HG03066 (cell line): ENCODE measurements around the gene OR51B4.
A peak's percentile ranks its signal among the peaks of the same experiment; 100 is the strongest.
"Not testable (repeated sequence)": the region's sequence is repeated elsewhere in the genome, so short reads cannot be mapped to it uniquely, and the experiment has no call there.

Source experiments
- ATAC-seq: cut with Tn5 transposase; IDR thresholded peaks from one replicate; pipeline ENCODE4 v1.9.1; 2021; ENCODE audit warnings: low read depth; ENCODE audit not compliant: unreplicated experiment

The OR51B4 gene

DNA sequence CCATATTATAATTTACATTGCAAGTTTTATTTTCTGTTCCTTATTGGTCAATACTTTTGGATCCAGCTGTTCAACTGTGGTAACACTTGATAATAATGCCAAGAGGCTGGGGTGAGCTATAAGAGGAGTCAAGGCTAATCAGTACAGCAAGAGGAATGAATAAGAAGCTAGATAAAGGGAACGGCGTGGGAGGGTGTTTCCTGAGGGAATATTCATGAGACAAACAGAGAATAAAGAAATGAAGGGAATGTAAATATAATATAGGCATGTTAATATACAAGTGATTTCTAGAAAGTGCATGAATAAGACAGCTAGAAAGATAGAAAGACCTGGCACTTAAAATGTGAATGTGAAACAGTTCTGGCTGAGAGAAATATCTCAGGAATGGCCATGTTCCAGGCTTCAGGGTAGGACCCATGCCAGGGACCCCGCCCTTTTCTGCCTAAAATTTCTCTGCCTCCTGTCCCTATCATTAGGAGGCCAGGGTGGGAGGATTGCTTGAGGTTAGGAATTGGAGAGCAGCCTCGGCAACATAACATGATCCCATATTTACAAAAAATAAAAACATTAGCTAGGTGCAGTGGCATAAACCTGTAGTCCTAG is 3.9 kb downstream of the OR51B4 start:
- no peak for ATAC-seq

DNA sequence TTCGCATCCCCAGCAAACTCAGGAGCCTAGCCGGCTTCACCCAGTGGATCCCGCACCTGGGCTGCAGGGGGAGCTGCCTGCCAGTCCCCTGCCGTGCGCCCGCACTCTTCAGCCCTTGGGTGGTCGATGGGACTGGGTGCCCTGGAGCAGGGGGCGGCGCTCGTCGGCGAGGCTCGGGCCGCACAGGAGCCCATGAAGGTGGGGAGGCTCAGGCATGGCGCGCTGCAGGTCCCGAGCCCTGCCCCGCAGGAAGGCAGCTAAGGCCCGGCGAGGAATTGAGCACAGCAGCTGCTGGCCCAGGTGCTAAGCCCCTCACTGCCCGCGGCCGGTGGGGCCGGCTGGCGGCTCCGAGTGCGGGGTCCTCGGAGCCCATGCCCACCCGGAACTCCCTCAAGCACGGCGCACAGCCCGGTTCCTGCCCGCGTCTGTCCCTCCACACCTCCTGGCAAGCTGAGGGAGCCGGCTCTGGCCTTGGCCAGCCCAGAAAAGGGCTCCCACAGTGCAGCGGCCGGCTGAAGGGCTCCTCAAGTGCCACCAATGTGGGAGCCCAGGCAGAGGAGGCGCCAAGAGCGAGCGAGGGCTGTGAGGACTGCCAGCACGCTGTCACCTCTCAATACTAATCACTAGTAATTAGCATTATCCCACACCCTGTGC is 7.3 kb downstream of the OR51B4 start:
- ATAC-seq, result not testable (repeated sequence)

DNA sequence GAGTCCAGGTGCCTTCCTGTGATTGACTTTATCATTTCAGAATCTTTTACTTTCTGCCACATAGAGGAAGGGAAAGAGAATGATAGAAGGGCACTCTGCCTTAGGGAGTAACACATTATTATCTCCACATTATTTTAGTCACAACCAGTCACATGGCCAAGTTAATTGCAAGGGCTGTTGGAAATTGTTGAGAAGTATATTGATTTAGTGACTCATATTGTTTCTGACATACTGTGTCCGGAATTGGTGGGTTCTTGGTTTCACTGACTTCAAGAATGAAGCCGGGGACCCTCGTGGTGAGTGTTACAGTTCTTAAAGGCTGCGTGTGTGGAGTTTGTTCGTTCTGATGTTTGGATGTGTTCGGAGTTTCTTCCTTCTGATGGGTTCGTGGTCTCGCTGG is 8.7 kb downstream of the OR51B4 start:
- no peak for ATAC-seq

GRCh38 chr11:5291207-5291838 is 10.4 kb downstream of the OR51B4 start:
- ATAC-seq, result peak; percentile 79

GRCh38 chr11:5290106-5290505 is 11.6 kb downstream of the OR51B4 start:
- no peak for ATAC-seq

- no peak for ATAC-seq
Measured at GRCh38 chr11:5289696-5290095, 12.1 kb downstream of the OR51B4 start.

GRCh38 chr11:5288906-5289550 is 12.7 kb downstream of the OR51B4 start:
- no peak for ATAC-seq

GRCh38 chr11:5288108-5288905 is 13.4 kb downstream of the OR51B4 start:
- no peak for ATAC-seq

DNA sequence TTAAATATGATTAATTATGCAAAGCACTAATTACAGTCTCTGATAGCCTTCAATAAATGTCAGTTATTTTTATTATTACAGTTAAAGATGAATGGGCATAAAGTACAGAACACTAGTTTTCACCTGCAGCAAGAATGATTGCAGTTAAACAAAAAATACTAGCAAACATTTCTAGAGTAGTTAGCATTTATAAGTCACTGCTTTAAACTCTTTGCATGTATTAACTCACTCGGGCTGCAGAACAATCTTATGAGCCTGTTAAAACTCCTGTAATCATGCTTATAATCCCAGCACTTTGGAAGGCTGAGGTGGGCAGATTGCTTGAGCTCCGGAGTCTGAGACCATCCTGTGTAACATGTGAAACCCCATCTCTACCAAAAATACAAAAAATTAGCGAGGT is 14.8 kb downstream of the OR51B4 start:
- no peak for ATAC-seq

GRCh38 chr11:5286351-5286750 is 15.4 kb downstream of the OR51B4 start:
- ATAC-seq, result no peak

- ATAC-seq, result no peak
Measured at GRCh38 chr11:5285703-5286340, 15.9 kb downstream of the OR51B4 start.

DNA sequence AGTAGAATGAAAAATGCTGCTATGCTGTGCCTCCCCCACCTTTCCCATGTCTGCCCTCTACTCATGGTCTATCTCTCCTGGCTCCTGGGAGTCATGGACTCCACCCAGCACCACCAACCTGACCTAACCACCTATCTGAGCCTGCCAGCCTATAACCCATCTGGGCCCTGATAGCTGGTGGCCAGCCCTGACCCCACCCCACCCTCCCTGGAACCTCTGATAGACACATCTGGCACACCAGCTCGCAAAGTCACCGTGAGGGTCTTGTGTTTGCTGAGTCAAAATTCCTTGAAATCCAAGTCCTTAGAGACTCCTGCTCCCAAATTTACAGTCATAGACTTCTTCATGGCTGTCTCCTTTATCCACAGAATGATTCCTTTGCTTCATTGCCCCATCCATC is 17.1 kb downstream of the OR51B4 start:
- ATAC-seq, result no peak

DNA sequence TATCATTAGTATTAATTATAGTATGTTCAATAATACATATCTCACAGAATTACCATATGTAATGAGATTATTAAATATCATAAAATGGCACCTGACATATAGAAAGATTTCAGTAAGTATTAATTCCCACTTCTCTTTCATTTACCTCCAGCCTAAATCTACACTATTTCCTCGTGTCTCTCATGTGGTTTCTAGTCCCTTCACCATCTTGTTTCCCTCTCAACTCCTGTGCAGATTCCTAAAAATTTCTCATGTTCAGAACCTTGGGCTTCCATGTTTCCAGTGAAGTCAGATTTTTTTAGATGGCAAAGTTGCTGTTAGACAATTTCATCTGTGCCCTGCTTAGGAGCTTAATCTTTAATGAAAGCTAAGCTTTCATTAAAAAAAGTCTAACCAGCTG is 17.9 kb downstream of the OR51B4 start:
- no peak for ATAC-seq

GRCh38 chr11:5283086-5283485 is 18.7 kb downstream of the OR51B4 start:
- no peak for ATAC-seq

DNA sequence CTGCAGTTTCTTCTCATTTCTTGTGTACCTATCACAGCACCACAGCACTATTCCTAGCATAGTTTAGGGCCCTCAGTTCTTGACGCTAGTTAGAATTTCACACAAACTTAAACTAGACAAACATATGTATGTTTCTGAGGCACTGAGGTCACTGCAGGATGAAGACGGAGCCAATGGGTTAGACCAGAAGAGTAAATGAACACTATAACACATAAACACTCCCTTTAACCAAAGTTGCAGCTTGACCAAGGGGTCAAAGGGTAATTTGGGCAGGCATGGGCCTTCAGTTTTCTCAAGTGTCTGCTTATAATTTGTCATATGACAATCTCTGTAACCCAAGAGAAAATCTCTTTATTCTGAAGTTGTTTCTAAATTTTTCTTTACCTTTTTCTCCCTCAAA is 19.1 kb downstream of the OR51B4 start:
- no peak for ATAC-seq

DNA sequence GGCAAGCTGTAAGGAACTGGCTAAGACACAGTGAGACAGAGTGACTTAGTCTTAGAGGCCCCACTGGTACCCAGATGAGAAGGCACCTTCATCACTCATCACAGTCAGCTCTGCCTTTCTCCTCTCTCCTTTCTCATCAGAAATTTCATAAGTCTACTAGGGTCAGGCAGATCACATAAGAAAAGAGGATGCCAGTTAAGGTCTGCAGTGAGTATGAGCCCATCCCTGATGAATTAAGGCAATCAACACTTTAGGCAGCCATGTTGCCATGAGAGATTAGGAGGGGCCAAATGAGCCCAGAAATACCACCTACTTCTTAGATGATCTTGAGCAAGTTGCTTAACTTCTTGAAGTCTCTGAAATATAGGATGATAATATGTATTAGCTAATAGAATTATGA is 20.1 kb downstream of the OR51B4 start:
- ATAC-seq, result no peak

GRCh38 chr11:5280582-5281102 is 21.1 kb downstream of the OR51B4 start:
- peak; percentile 92 for ATAC-seq

DNA sequence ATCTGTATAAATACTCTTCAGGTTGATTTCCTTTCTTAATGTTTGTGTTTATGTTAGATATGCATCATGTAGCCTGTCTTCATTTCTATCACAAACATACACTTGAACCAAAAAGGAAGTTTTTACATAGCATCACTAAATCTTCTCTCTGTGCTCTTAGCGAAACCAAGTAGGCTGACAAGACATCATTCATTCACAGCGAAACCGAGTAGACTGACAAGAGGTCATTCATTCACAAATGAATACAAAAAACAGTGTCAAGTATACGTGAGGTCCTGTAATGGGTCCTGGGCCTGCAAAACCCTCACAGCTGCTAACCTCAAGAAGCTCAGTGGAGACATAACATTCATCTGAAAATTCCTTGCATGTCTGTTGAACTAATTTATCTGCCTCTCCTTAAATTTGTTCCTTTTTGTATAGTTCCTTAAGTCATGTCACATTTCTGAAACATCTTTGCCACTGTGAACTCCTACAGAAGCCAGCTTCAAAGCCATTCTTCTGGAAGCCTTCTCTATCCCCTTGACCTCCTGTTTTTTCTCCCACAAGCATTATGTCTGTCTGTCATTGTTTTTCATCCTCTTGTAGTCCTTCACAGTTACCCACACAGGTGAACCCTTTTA is 22.2 kb downstream of the OR51B4 start:
- no peak for ATAC-seq

DNA sequence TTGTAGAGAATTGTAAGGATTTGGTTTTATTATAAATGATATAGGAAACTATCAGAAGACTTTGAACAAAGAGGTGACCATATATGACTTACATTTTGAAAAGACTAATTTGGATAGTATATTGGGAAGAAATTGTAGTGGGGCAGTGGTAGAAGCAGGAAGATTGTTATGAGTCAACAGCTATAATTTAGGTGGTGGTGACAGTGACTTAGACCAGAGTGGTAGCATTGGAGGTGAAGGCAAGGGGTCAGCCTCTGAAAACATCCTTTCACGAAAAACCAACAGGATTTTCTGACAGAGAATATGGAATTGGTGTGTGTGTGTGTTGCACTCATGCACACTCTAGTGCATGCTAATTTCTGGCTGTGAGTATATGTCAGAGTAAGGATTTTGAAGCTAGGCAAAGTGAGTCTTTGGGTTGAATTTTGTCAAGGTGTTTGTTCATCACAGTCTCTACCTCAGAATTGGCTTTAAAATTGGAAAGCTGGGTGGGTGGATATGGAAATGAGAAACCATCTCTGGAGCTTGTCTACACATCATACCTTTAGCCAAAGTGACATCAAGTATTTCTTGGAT is 23.9 kb downstream of the OR51B4 start:
- ATAC-seq, result no peak
